Naive thymus-derived CD4-positive, alpha-beta T cell (primary cell): Measurements from ENCODE around the gene TIMM9. TPM values are rescaled to one million over a fixed set of nuclear protein-coding genes. Genes with fewer than 3 reads are reported as not detected.

ENCODE experiments used
- ATAC-seq: fragments of 150-1000 bp; cut with Tn5 transposase; 2 replicates; pipeline ENCODE4 v1.10.0; 2021; ENCODE audit warnings: mild to moderate bottlenecking, moderate library complexity
- CTCF ChIA-PET: fragments of 350-600 bp; sonication (Branson Sonifier 250); formaldehyde crosslinking; loops from one replicate; lab custom pipeline; 2021; ENCODE audit warnings: antibody characterized with exemption; lab: Charles Lee
- POLR2A ChIA-PET: fragments of 350-600 bp; sonication (Branson Sonifier 250); formaldehyde crosslinking; loops from one replicate; lab custom pipeline; 2021; ENCODE audit warnings: antibody characterized with exemption, inconsistent platforms; lab: Charles Lee
- DNase-seq, 9 donors: peaks; one replicate each; pipeline versions ENCODE4 v3.0.0 to v3.0.0-alpha.2; 2020 to 2022; ENCODE audit warnings: mixed read lengths in 1 of 9
- H3K27ac ChIP-seq: one replicate; pipeline ENCODE4 v1.7.0; 2013; ENCODE audit warnings: mild to moderate bottlenecking, low read depth, low read length, moderate library complexity
- H3K27me3 ChIP-seq, 2 donors: one replicate each; pipeline ENCODE4 v1.7.0; 2013; ENCODE audit warnings: low read length in 2 of 2, mild to moderate bottlenecking in 2 of 2, moderate library complexity in 2 of 2; ENCODE audit not compliant: control insufficient read depth in 2 of 2, insufficient read depth in 2 of 2
- H3K36me3 ChIP-seq, 3 experiments: 1 replicate in 2 of 3; 2 replicates in 1 of 3; pipeline ENCODE4 v1.7.0; 2013; ENCODE audit warnings: low read length in 3 of 3, mild to moderate bottlenecking in 3 of 3, moderate library complexity in 1 of 3; ENCODE audit not compliant: insufficient read depth in 3 of 3, control insufficient read depth in 2 of 3
- H3K4me1 ChIP-seq, 2 donors: one replicate each; pipeline ENCODE4 v1.7.0; 2013; ENCODE audit warnings: low read length in 2 of 2, mild to moderate bottlenecking in 2 of 2, moderate library complexity in 1 of 2; ENCODE audit not compliant: control insufficient read depth in 2 of 2, insufficient read depth in 2 of 2
- H3K4me3 ChIP-seq: 2 replicates; pipeline ENCODE4 v1.7.0; 2013; ENCODE audit warnings: mild to moderate bottlenecking, low read length
- H3K9me3 ChIP-seq, 3 experiments: 1 replicate in 2 of 3; 2 replicates in 1 of 3; pipeline ENCODE4 v1.7.0; 2013; ENCODE audit warnings: low read length in 3 of 3; ENCODE audit not compliant: control insufficient read depth in 2 of 3
- H3K27ac Mint-ChIP-seq, 9 donors: one replicate each; pipeline ENCODE4 v1.8.0; 2020 to 2022; ENCODE audit warnings: mixed read lengths in 9 of 9, mild to moderate bottlenecking in 8 of 9, moderate library complexity in 5 of 9, inconsistent platforms in 2 of 9
- H3K27me3 Mint-ChIP-seq, 5 donors: one replicate each; pipeline ENCODE4 v1.8.0; 2021 to 2022; ENCODE audit warnings: mixed read lengths in 5 of 5, mild to moderate bottlenecking in 1 of 5
- H3K36me3 Mint-ChIP-seq, 5 donors: one replicate each; pipeline ENCODE4 v1.8.0; 2020 to 2022; ENCODE audit warnings: mixed read lengths in 5 of 5, mild to moderate bottlenecking in 3 of 5, inconsistent platforms in 1 of 5
- H3K4me1 Mint-ChIP-seq, 7 donors: one replicate each; pipeline ENCODE4 v1.8.0; 2020 to 2022; ENCODE audit warnings: mixed read lengths in 7 of 7, mild to moderate bottlenecking in 3 of 7, inconsistent platforms in 1 of 7
- H3K4me3 Mint-ChIP-seq, 10 donors: one replicate each; pipeline ENCODE4 v1.8.0; 2020 to 2022; ENCODE audit warnings: mild to moderate bottlenecking in 10 of 10, mixed read lengths in 10 of 10, moderate library complexity in 6 of 10, inconsistent platforms in 2 of 10
- H3K9me3 Mint-ChIP-seq, 11 donors: one replicate each; pipeline ENCODE4 v1.8.0; 2020 to 2022; ENCODE audit warnings: mixed read lengths in 11 of 11, mild to moderate bottlenecking in 4 of 11, inconsistent platforms in 1 of 11, moderate library complexity in 1 of 11
- intact Hi-C, 2 donors: fragments of 100-400 bp; cut with micrococcal nuclease; formaldehyde crosslinking; loops; one replicate each; pipeline ENCODE4 v1.15.1; 2023
- polyA plus RNA-seq, 2 donors: library from polyadenylated mRNA; unstranded; fragments of 300-500 nt; fragmentation: Illumina TruSeq; gene quantifications; one replicate each; pipeline ENCODE4 v1.2.3, GENCODE V29; 2021
- total RNA-seq, 6 experiments: library from RNA in 5 of 6; stranded (reverse) in 5 of 6; gene quantifications; 1 replicate in 5 of 6; 2 replicates in 1 of 6; pipeline ENCODE4 v1.2.3 and lab custom pipeline; 2021 to 2026

Gene TIMM9
- total and polyA plus RNA-seq, 7 experiments from 2014 or later, result 22.1 to 89.8 (median 37.8) TPM

DNA sequence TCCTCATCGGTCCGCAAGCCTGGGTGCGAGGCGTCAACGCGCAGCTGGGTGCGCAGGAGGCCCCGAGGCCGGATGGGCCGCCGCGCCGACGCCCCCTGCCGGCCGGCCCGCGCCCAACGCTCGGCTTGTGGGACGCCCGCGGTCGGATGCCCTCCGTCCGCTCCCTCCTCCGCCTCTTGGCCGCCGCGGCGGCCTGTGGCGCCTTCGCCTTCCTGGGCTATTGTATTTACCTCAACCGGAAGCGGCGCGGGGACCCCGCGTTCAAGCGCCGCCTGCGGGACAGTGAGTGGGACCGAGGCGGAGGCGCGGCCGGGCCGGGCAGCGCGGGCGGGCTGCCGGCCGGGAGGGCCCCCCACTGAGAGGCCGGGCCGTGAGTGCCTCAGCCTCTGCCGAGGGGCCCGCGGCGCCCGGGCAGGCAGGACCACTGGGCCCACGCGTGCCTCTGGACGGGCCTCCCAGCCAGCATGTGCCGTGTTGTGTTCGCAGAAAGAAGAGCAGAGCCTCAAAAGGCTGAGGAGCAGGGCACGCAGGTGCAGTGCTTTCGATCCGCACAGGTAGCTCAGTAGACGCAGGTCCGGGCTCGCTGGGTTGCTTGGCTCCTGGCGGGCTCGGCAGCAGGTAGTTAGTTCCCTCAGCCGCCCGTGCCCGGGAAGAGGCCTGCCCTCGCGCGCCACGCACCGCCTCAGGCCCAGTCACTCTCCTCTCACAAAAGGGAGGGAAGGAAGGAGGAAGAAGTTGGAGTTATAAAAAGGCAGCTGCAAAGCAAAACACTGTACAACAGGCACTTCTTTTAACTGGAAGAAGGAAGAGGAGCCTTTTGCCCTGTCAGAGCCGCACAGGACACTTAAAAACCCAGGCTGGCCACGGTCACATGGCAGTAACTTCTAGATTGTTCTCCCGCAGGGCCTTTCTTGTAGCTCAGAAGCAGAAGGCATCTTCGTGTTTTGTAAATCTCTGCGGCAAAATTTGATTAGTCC, 31.2 kb downstream of the TIMM9 start, which contains the start of gene TOMM20L:
TOMM20L (plus strand) TSS at position 119 of the 977 bp plus-strand sequence; CDS start at position 147, 28 bp downstream.
- DNase-seq, result peak; percentile 54 to 84 (median 72)
- intact Hi-C loops, result loop anchor here (1.0 to 5.0 kb wide), 7 partner anchors 31 to 288 kb away; partner anchors contain the start of genes KIAA0586 (in 2 of the 2), PSMA3 (in 2 of the 2), TIMM9 (in 2 of the 2) and ARID4A (in 1 of the 2)
- ChIA-PET POLR2A (interaction anchor here (0.6 to 2.7 kb wide), 14 partner anchors 10 to 196 kb away, joined by 3 to 29 read pairs (median 3); partner anchors contain the start of genes ACTR10, ARID4A, KIAA0586 and PSMA3), CTCF (interaction anchor here (0.9 to 2.1 kb wide), 5 partner anchors 30 to 288 kb away, joined by 3 to 6 read pairs (median 4); partner anchors contain the start of genes ARID4A, KIAA0586 and TIMM9)
- Histone ChIP-seq H3K9me3 (no peaks in the 10 kb centered on the region), H3K27me3 (no peaks in the 10 kb centered on the region), H3K36me3 (no peaks in the 10 kb centered on the region), H3K27ac (peak within 1 kb of the TSS; percentile 72), H3K4me3 (peak within 1 kb of the TSS; percentile 33), H3K4me1 (peaks cover 8 to 9% of the 10 kb centered on the region in 2 donors)
- peaks cover 0 to 2% (median 0%) of the 10 kb centered on the region in 5 donors for H3K27me3 Mint-ChIP-seq
- H3K4me3 Mint-ChIP-seq, result peak within 1 kb of the TSS; percentile 78 to 93 (median 86)
- ATAC-seq, result peak; percentile 92
- peaks cover 0 to 3% (median 0%) of the 10 kb centered on the region in 5 donors for H3K36me3 Mint-ChIP-seq
- no peaks in the 10 kb centered on the region for H3K9me3 Mint-ChIP-seq
- H3K4me1 Mint-ChIP-seq, result peaks cover 6 to 19% (median 12%) of the 10 kb centered on the region in 7 donors
- H3K27ac Mint-ChIP-seq, result peak within 1 kb of the TSS; percentile 66 to 97 (median 95)

DNA sequence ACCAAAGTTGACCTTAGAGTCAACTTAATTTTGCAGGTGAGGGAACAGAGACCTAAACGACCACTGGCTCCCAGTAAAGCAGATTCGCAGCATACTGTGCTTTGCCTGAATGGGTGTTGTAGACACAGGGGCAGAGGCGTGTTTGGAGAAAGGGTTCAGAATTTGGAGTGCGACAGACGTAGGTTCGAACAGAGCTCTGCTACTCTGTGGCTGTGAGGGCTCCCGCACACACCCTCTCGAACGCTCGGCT, 31.8 kb downstream of the TIMM9 start:
- Histone ChIP-seq H3K4me1 (peaks cover 8 to 9% of the 10 kb centered on the region in 2 donors), H3K9me3 (no peaks in the 10 kb centered on the region), H3K27me3 (no peaks in the 10 kb centered on the region), H3K36me3 (no peaks in the 10 kb centered on the region), H3K27ac (peak overlapping the region; percentile 72), H3K4me3 (peak overlapping the region; percentile 33)
- peaks cover 0 to 3% (median 0%) of the 10 kb centered on the region in 5 donors for H3K36me3 Mint-ChIP-seq
- H3K4me1 Mint-ChIP-seq, result peaks cover 6 to 19% (median 12%) of the 10 kb centered on the region in 7 donors
- CTCF ChIA-PET, result interaction anchor here (1.1 to 2.1 kb wide), 4 partner anchors 30 to 288 kb away, joined by 3 to 6 read pairs (median 4); partner anchors contain the start of gene ARID4A
- intact Hi-C loops, result loop anchor here (1.0 to 5.0 kb wide), 3 partner anchors 64 to 287 kb away; partner anchors contain the start of gene PSMA3 (in 1 of the 2)
- DNase-seq (no peak), ATAC-seq (no peak)
- H3K4me3 Mint-ChIP-seq, result peak overlapping the region; percentile 78 to 93 (median 83)
- H3K9me3 Mint-ChIP-seq, result no peaks in the 10 kb centered on the region
- peak overlapping the region; percentile 51 to 94 (median 88) for H3K27ac Mint-ChIP-seq
- POLR2A ChIA-PET, result interaction anchor here (0.6 to 2.7 kb wide), 9 partner anchors 12 to 151 kb away, joined by 3 to 29 read pairs (median 3); partner anchors contain the start of genes ARID4A, KIAA0586, PSMA3 and TIMM9
- peaks cover 0 to 2% (median 0%) of the 10 kb centered on the region in 5 donors for H3K27me3 Mint-ChIP-seq

DNA sequence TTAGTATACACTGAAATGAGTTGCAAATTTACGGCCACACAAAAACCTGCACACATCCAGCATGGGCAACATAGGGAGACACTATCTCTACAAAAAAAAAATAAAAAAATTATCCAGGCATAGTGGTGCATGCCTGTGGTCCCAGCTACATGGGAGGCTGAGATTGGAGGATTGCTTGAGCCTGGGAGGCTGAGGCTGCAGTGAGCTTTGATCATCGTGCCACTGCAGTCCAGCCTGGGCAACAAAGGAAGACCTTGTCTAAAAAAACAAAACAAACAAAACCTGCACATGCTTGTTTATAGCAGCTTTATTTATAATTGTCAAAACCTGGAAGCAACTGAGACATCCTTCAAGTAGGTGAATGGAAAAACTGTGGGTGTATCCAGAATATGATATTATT, 36.5 kb downstream of the TIMM9 start:
- H3K36me3 ChIP-seq, result no peaks in the 10 kb centered on the region
- H3K9me3 ChIP-seq, result no peaks in the 10 kb centered on the region
- ChIA-PET CTCF (no interaction called here), POLR2A (no interaction called here)
- Mint-ChIP-seq H3K27me3 (no peaks in the 10 kb centered on the region), H3K4me1 (peaks cover 0 to 6% (median 4%) of the 10 kb centered on the region in 7 donors), H3K27ac (no peak overlapping the region), H3K9me3 (peaks cover 0 to 6% (median 0%) of the 10 kb centered on the region in 11 donors), H3K4me3 (no peak overlapping the region), H3K36me3 (peaks cover 0 to 5% (median 0%) of the 10 kb centered on the region in 5 donors)
- ATAC-seq (no peak), DNase-seq (no peak)
- H3K27me3 ChIP-seq, result no peaks in the 10 kb centered on the region
- peaks cover 5 to 8% of the 10 kb centered on the region in 2 donors for H3K4me1 ChIP-seq
- intact Hi-C loops, result no loop called here
- H3K4me3 ChIP-seq, result no peak overlapping the region
- no peak overlapping the region for H3K27ac ChIP-seq

DNA sequence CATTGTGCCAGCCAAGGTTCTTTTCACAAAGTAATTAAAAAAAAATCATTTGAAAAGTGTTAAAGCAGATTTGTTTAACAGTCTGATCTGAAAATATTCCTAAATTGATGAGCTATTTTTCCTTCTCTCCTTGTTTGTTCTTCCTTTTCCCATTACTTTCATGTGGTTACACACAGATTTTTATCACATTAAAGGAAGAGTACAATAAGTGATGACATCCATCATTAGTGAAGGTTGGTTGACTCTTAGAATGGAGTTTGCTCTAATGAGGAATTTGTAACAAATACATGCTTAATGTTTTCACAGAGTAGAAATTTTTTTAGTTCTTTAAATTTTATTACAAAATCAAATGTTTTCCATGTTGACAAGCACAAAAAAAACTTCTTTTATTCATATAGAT, 50.5 kb downstream of the TIMM9 start:
- no peak for DNase-seq
- POLR2A ChIA-PET, result no interaction called here
- CTCF ChIA-PET, result no interaction called here
- no peak overlapping the region for H3K4me3 ChIP-seq
- intact Hi-C loops, result no loop called here
- peaks cover 0 to 29% (median 3%) of the 10 kb centered on the region in 3 experiments for H3K36me3 ChIP-seq
- Mint-ChIP-seq H3K27ac (no peak overlapping the region), H3K4me3 (no peak overlapping the region), H3K4me1 (peaks cover 0 to 18% (median 0%) of the 10 kb centered on the region in 7 donors), H3K27me3 (no peaks in the 10 kb centered on the region), H3K9me3 (no peaks in the 10 kb centered on the region), H3K36me3 (peaks cover 0 to 45% (median 29%) of the 10 kb centered on the region in 5 donors)
- H3K4me1 ChIP-seq, result no peaks in the 10 kb centered on the region
- no peaks in the 10 kb centered on the region for H3K27me3 ChIP-seq
- no peak for ATAC-seq
- no peak overlapping the region for H3K27ac ChIP-seq
- H3K9me3 ChIP-seq, result no peaks in the 10 kb centered on the region

DNA sequence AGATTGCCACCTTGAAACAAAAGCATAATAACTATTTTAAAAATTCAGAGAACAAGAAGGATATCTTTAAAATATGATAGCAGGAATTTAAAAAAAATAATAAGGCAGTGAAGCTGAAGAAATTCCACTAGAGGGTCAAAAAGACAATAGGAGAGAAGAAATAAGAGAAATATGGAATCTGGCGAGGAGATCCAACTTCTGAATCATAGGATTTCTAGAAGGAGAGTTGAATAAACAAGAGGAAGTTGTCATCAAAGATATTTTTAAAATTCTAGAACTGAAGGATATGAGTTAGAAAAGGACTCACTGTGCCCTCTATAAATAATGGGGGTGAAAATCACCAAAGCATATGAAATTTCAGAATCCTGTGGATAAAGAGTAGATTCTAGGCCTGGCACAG, 58.4 kb downstream of the TIMM9 start:
- no peaks in the 10 kb centered on the region for H3K27me3 ChIP-seq

DNA sequence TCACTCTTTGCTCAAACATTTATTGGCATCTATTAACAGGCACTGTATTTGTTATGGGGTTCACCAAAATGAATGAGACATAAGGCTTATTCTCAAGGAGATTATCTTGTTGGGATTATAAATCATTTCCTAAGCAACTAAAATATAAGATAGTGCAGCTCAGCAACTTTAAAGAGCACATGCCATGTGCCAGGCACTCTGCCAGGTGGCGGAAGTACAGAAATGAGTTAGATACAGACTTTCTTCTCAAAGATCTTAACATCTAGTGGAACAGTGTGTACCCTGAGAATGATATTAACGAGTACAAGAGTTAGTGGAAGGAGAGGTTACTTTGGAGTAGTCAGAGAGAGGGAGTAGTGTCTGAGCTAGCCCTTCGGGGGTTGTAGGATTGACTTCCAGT, 60.0 kb downstream of the TIMM9 start:
- Histone ChIP-seq H3K9me3 (no peaks in the 10 kb centered on the region), H3K4me1 (no peaks in the 10 kb centered on the region), H3K36me3 (peaks cover 16 to 61% (median 19%) of the 10 kb centered on the region in 3 experiments), H3K4me3 (no peak overlapping the region), H3K27me3 (no peaks in the 10 kb centered on the region), H3K27ac (no peak overlapping the region)
- CTCF ChIA-PET, result no interaction called here
- Mint-ChIP-seq H3K36me3 (peaks cover 28 to 61% (median 31%) of the 10 kb centered on the region in 5 donors), H3K27me3 (no peaks in the 10 kb centered on the region), H3K27ac (peak overlapping the region in 3 of 9 donors; percentile 14 to 88 (median 48)), H3K4me1 (peaks cover 0 to 6% (median 0%) of the 10 kb centered on the region in 7 donors), H3K9me3 (no peaks in the 10 kb centered on the region), H3K4me3 (no peak overlapping the region)
- ATAC-seq, result no peak
- intact Hi-C loops, result no loop called here
- POLR2A ChIA-PET, result no interaction called here
- no peak for DNase-seq

More for the DNA sequence above, 58.4 kb downstream of the TIMM9 start:
- Mint-ChIP-seq H3K4me1 (peaks cover 0 to 6% (median 0%) of the 10 kb centered on the region in 7 donors), H3K4me3 (no peak overlapping the region), H3K27ac (peak overlapping the region in 1 of 9 donors; percentile 9), H3K27me3 (no peaks in the 10 kb centered on the region), H3K36me3 (peaks cover 28 to 63% (median 31%) of the 10 kb centered on the region in 5 donors), H3K9me3 (no peaks in the 10 kb centered on the region)
- ChIA-PET CTCF (no interaction called here), POLR2A (no interaction called here)
- intact Hi-C loops, result no loop called here
- Histone ChIP-seq H3K27ac (no peak overlapping the region), H3K36me3 (peaks cover 16 to 57% (median 19%) of the 10 kb centered on the region in 3 experiments), H3K9me3 (no peaks in the 10 kb centered on the region), H3K4me3 (no peak overlapping the region), H3K4me1 (no peaks in the 10 kb centered on the region)
- DNase-seq (no peak), ATAC-seq (no peak)
